ENCODE measurements around the gene PCLAF. TPM values are rescaled to one million over a fixed set of nuclear protein-coding genes. Genes with fewer than 3 reads are reported as not detected.
"Not testable (repeated sequence)": the region's sequence is repeated elsewhere in the genome, so short reads cannot be mapped to it uniquely, and the experiment has no call there.

The PCLAF gene
- total RNA-seq, 1 experiment from 2014 or later = 97.8 TPM

GRCh38 chr15:64333986-64334929 lies 47.0 kb downstream of the PCLAF start:
- BruUV-seq (replicated peaks) = no TSS peak

GRCh38 chr15:64333516-64333915 lies 47.7 kb downstream of the PCLAF start:
- CTCF ChIA-PET = no interaction called here
- Histone ChIP-seq H3K36me3 (ENCODE audit: control insufficient read depth, insufficient read depth, low read length) (no peaks in the 10 kb centered on the region), H3K9me3 (ENCODE audit: control insufficient read depth, insufficient read depth, low read depth, low read length) (no peaks in the 10 kb centered on the region), H3K4me3 (ENCODE audit: low read depth in 2 of 2, low read length in 2 of 2) (no peak overlapping the region), H3K27ac (ENCODE audit: low read length) (no peak overlapping the region), H3K27me3 (ENCODE audit: control insufficient read depth, insufficient read depth, low read length) (no peaks in the 10 kb centered on the region), H3K4me1 (ENCODE audit: control insufficient read depth, insufficient read depth, low read length) (no peaks in the 10 kb centered on the region)
- ATAC-seq (no peak), DNase-seq (ENCODE audit: low read depth, low spot score) (no peak)
- intact Hi-C loops (cut with micrococcal nuclease; ENCODE audit: unreplicated experiment) (no loop called here), in situ Hi-C loops (cut with HindIII; ENCODE audit: low pct_unique_long_range_greater_than_20kb, low sequenced_read_pairs) (no loop called here)
- no TSS peak for BruUV-seq (replicated peaks)
- POLR2A ChIA-PET = interaction anchor here (0.7 kb wide), 1 partner anchor 119 kb away, joined by 19 read pairs; no protein-coding TSS in a partner anchor
- TF ChIP-seq SIN3A (IDR thresholded peaks at IDR 0.05; ENCODE audit: borderline replicate concordance, insufficient read depth, low read depth, low read length) (no peak), TCF7L2 (IDR thresholded peaks at IDR 0.05; ENCODE audit: low read depth, low read length) (no peak), POLR2AphosphoS5 (IDR thresholded peaks at IDR 0.05; ENCODE audit: low read depth, low read length) (no peak)
- TF ChIP-seq, protein P1, sequence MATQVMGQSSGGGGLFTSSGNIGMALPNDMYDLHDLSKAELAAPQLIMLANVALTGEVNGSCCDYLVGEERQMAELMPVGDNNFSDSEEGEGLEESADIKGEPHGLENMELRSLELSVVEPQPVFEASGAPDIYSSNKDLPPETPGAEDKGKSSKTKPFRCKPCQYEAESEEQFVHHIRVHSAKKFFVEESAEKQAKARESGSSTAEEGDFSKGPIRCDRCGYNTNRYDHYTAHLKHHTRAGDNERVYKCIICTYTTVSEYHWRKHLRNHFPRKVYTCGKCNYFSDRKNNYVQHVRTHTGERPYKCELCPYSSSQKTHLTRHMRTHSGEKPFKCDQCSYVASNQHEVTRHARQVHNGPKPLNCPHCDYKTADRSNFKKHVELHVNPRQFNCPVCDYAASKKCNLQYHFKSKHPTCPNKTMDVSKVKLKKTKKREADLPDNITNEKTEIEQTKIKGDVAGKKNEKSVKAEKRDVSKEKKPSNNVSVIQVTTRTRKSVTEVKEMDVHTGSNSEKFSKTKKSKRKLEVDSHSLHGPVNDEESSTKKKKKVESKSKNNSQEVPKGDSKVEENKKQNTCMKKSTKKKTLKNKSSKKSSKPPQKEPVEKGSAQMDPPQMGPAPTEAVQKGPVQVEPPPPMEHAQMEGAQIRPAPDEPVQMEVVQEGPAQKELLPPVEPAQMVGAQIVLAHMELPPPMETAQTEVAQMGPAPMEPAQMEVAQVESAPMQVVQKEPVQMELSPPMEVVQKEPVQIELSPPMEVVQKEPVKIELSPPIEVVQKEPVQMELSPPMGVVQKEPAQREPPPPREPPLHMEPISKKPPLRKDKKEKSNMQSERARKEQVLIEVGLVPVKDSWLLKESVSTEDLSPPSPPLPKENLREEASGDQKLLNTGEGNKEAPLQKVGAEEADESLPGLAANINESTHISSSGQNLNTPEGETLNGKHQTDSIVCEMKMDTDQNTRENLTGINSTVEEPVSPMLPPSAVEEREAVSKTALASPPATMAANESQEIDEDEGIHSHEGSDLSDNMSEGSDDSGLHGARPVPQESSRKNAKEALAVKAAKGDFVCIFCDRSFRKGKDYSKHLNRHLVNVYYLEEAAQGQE (IDR thresholded peaks at IDR 0.05; ENCODE audit: insufficient read depth in 1 of 2, low read depth in 2 of 2, low read length in 1 of 2) = no peak
- TF ChIP-seq, protein P2, sequence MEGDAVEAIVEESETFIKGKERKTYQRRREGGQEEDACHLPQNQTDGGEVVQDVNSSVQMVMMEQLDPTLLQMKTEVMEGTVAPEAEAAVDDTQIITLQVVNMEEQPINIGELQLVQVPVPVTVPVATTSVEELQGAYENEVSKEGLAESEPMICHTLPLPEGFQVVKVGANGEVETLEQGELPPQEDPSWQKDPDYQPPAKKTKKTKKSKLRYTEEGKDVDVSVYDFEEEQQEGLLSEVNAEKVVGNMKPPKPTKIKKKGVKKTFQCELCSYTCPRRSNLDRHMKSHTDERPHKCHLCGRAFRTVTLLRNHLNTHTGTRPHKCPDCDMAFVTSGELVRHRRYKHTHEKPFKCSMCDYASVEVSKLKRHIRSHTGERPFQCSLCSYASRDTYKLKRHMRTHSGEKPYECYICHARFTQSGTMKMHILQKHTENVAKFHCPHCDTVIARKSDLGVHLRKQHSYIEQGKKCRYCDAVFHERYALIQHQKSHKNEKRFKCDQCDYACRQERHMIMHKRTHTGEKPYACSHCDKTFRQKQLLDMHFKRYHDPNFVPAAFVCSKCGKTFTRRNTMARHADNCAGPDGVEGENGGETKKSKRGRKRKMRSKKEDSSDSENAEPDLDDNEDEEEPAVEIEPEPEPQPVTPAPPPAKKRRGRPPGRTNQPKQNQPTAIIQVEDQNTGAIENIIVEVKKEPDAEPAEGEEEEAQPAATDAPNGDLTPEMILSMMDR (IDR thresholded peaks at IDR 0.05) = no peak

More at GRCh38 chr15:64333986-64334929, 47.0 kb downstream of the PCLAF start:
- H3K4me3 ChIP-seq (ENCODE audit: low read depth in 2 of 2, low read length in 2 of 2) = no peak overlapping the region
- ATAC-seq (no peak), DNase-seq (ENCODE audit: low read depth, low spot score) (no peak)
- no peaks in the 10 kb centered on the region for H3K4me1 ChIP-seq (ENCODE audit: control insufficient read depth, insufficient read depth, low read length)
- in situ Hi-C loops (cut with HindIII; ENCODE audit: low pct_unique_long_range_greater_than_20kb, low sequenced_read_pairs) = no loop called here
- intact Hi-C loops (cut with micrococcal nuclease; ENCODE audit: unreplicated experiment) = no loop called here
- no peak overlapping the region for H3K27ac ChIP-seq (ENCODE audit: low read length)
- ChIA-PET CTCF (no interaction called here), POLR2A (no interaction called here)
- TF ChIP-seq, protein P2 (IDR thresholded peaks at IDR 0.05) = no peak
- TF ChIP-seq POLR2AphosphoS5 (IDR thresholded peaks at IDR 0.05; ENCODE audit: low read depth, low read length) (no peak), TCF7L2 (IDR thresholded peaks at IDR 0.05; ENCODE audit: low read depth, low read length) (no peak), SIN3A (IDR thresholded peaks at IDR 0.05; ENCODE audit: borderline replicate concordance, insufficient read depth, low read depth, low read length) (no peak)
- TF ChIP-seq, protein P1 (IDR thresholded peaks at IDR 0.05; ENCODE audit: insufficient read depth in 1 of 2, low read depth in 2 of 2, low read length in 1 of 2) = no peak
- no peaks in the 10 kb centered on the region for H3K9me3 ChIP-seq (ENCODE audit: control insufficient read depth, insufficient read depth, low read depth, low read length)
- H3K27me3 ChIP-seq (ENCODE audit: control insufficient read depth, insufficient read depth, low read length) = no peaks in the 10 kb centered on the region
- H3K36me3 ChIP-seq (ENCODE audit: control insufficient read depth, insufficient read depth, low read length) = no peaks in the 10 kb centered on the region

DNA sequence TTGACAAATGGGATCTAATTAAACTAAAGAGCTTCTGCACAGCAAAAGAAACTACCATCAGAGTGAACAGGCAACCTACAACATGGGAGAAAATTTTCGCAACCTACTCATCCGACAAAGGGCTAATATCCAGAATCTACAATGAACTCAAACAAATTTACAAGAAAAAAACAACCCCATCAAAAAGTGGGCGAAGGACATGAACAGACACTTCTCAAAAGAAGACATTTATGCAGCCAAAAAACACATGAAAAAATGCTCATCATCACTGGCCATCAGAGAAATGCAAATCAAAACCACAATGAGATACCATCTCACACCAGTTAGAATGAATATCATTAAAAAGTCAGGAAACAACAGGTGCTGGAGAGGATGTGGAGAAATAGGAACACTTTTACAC lies 49.6 kb downstream of the PCLAF start:
- CTCF ChIA-PET; ATAC-seq; H3K9me3 ChIP-seq (ENCODE audit: control insufficient read depth, insufficient read depth, low read depth, low read length); H3K4me1 ChIP-seq (ENCODE audit: control insufficient read depth, insufficient read depth, low read length); H3K36me3 ChIP-seq (ENCODE audit: control insufficient read depth, insufficient read depth, low read length); H3K27ac ChIP-seq (ENCODE audit: low read length); H3K27me3 ChIP-seq (ENCODE audit: control insufficient read depth, insufficient read depth, low read length); H3K4me3 ChIP-seq (ENCODE audit: low read depth in 2 of 2, low read length in 2 of 2); DNase-seq (ENCODE audit: low read depth, low spot score); intact Hi-C loops (cut with micrococcal nuclease; ENCODE audit: unreplicated experiment); in situ Hi-C loops (cut with HindIII; ENCODE audit: low pct_unique_long_range_greater_than_20kb, low sequenced_read_pairs); POLR2A ChIA-PET; BruUV-seq (replicated peaks): not testable (repeated sequence)

Measured in Panc1 (cell line).